Stimulated activated naive CD8-positive, alpha-beta T cell treated with anti-CD3 and anti-CD28 coated beads, Interleukin-15, amount 100 ng/mL, for 72 hours (primary cell): ENCODE data around the gene LMF1.
A peak's percentile ranks its signal among the peaks of the same experiment; 100 is the strongest.
"Not testable (repeated sequence)": the region's sequence is repeated elsewhere in the genome, so short reads cannot be mapped to it uniquely, and the experiment has no call there.

Experiments used
- ATAC-seq: fragments of 150-1000 bp; cut with Tn5 transposase; 2 replicates; pipeline ENCODE4 v1.10.0; 2021; ENCODE audit warnings: mild to moderate bottlenecking, moderate library complexity
- DNase-seq, 2 donors: peaks; one replicate each; pipeline ENCODE4 v3.0.0; 2021 to 2022
- H3K27ac Mint-ChIP-seq, 2 donors: one replicate each; pipeline ENCODE4 v1.8.0; 2022; ENCODE audit warnings: mild to moderate bottlenecking in 2 of 2, mixed read lengths in 2 of 2, moderate library complexity in 2 of 2
- H3K27me3 Mint-ChIP-seq: one replicate; pipeline ENCODE4 v1.8.0; 2022; ENCODE audit warnings: mixed read lengths
- H3K4me1 Mint-ChIP-seq: one replicate; pipeline ENCODE4 v1.8.0; 2022; ENCODE audit warnings: mild to moderate bottlenecking, mixed read lengths
- H3K4me3 Mint-ChIP-seq, 2 donors: one replicate each; pipeline ENCODE4 v1.8.0; 2022; ENCODE audit warnings: mild to moderate bottlenecking in 2 of 2, mixed read lengths in 2 of 2, moderate library complexity in 1 of 2
- H3K9me3 Mint-ChIP-seq, 2 donors: one replicate each; pipeline ENCODE4 v1.8.0; 2022; ENCODE audit warnings: mixed read lengths in 2 of 2

LMF1 gene

GRCh38 chr16:890217-890616 lies 80.6 kb downstream of the LMF1 start:
- no peak for ATAC-seq
- Mint-ChIP-seq H3K27me3 (no peaks in the 10 kb centered on the region), H3K27ac (no peak overlapping the region), H3K9me3 (no peaks in the 10 kb centered on the region), H3K4me3 (no peak overlapping the region), H3K4me1 (no peaks in the 10 kb centered on the region)
- DNase-seq, result no peak

- Mint-ChIP-seq H3K9me3 (no peaks in the 10 kb centered on the region), H3K27ac (no peak overlapping the region), H3K4me1 (no peaks in the 10 kb centered on the region), H3K4me3 (no peak overlapping the region), H3K27me3 (no peaks in the 10 kb centered on the region)
- ATAC-seq, result no peak
- no peak for DNase-seq
Measured at GRCh38 chr16:889586-889985, 81.2 kb downstream of the LMF1 start.

GRCh38 chr16:888901-889570 lies 81.7 kb downstream of the LMF1 start:
- ATAC-seq (peak; percentile 6), DNase-seq (no peak)
- no peaks in the 10 kb centered on the region for H3K27me3 Mint-ChIP-seq
- H3K4me3 Mint-ChIP-seq, result no peak overlapping the region
- H3K9me3 Mint-ChIP-seq, result no peaks in the 10 kb centered on the region
- no peak overlapping the region for H3K27ac Mint-ChIP-seq
- H3K4me1 Mint-ChIP-seq, result no peaks in the 10 kb centered on the region

- not testable (repeated sequence) for H3K27me3 Mint-ChIP-seq, H3K27ac Mint-ChIP-seq, DNase-seq, ATAC-seq, H3K4me1 Mint-ChIP-seq, H3K4me3 Mint-ChIP-seq, H3K9me3 Mint-ChIP-seq
Measured at GRCh38 chr16:888456-888855, 82.3 kb downstream of the LMF1 start.

GRCh38 chr16:887846-888245 lies 82.9 kb downstream of the LMF1 start:
- peaks cover 0 to under 1% of the 10 kb centered on the region in 2 donors for H3K9me3 Mint-ChIP-seq
- no peak overlapping the region for H3K27ac Mint-ChIP-seq
- H3K4me1 Mint-ChIP-seq, result no peaks in the 10 kb centered on the region
- no peak for ATAC-seq
- H3K27me3 Mint-ChIP-seq, result no peaks in the 10 kb centered on the region
- DNase-seq, result no peak
- H3K4me3 Mint-ChIP-seq, result no peak overlapping the region

- no peaks in the 10 kb centered on the region for H3K4me1 Mint-ChIP-seq
- peak overlapping the region in 1 of 2 donors; percentile 81 for H3K27ac Mint-ChIP-seq
- H3K4me3 Mint-ChIP-seq, result no peak overlapping the region
- ATAC-seq (peak; percentile 20), DNase-seq (no peak)
- peaks cover 0 to 7% of the 10 kb centered on the region in 2 donors for H3K9me3 Mint-ChIP-seq
- H3K27me3 Mint-ChIP-seq, result no peaks in the 10 kb centered on the region
Measured at GRCh38 chr16:886802-887731, 83.7 kb downstream of the LMF1 start.

GRCh38 chr16:886084-886543 lies 84.7 kb downstream of the LMF1 start:
- ATAC-seq (no peak), DNase-seq (no peak)
- Mint-ChIP-seq H3K4me3 (no peak overlapping the region), H3K27me3 (no peaks in the 10 kb centered on the region), H3K27ac (no peak overlapping the region), H3K9me3 (peaks cover 0 to 7% of the 10 kb centered on the region in 2 donors), H3K4me1 (no peaks in the 10 kb centered on the region)

- H3K9me3 Mint-ChIP-seq, result peaks cover 0 to 7% of the 10 kb centered on the region in 2 donors
- no peaks in the 10 kb centered on the region for H3K4me1 Mint-ChIP-seq
- H3K27me3 Mint-ChIP-seq, result no peaks in the 10 kb centered on the region
- H3K27ac Mint-ChIP-seq, result no peak overlapping the region
- ATAC-seq (no peak), DNase-seq (no peak)
- no peak overlapping the region for H3K4me3 Mint-ChIP-seq
Measured at GRCh38 chr16:885391-885790, 85.4 kb downstream of the LMF1 start.

- ATAC-seq, result no peak
- Mint-ChIP-seq H3K27me3 (no peaks in the 10 kb centered on the region), H3K4me3 (no peak overlapping the region), H3K9me3 (peaks cover 0 to 7% of the 10 kb centered on the region in 2 donors), H3K4me1 (no peaks in the 10 kb centered on the region), H3K27ac (no peak overlapping the region)
- no peak for DNase-seq
Measured at GRCh38 chr16:884232-884631, 86.6 kb downstream of the LMF1 start.

- no peak for DNase-seq
- no peak for ATAC-seq
- Mint-ChIP-seq H3K9me3 (peaks cover 0 to 7% of the 10 kb centered on the region in 2 donors), H3K4me3 (no peak overlapping the region), H3K4me1 (no peaks in the 10 kb centered on the region), H3K27me3 (no peaks in the 10 kb centered on the region), H3K27ac (no peak overlapping the region)
Measured at GRCh38 chr16:883781-884180, 87.0 kb downstream of the LMF1 start.

GRCh38 chr16:883340-883739 lies 87.4 kb downstream of the LMF1 start:
- DNase-seq, result no peak
- no peaks in the 10 kb centered on the region for H3K4me1 Mint-ChIP-seq
- no peaks in the 10 kb centered on the region for H3K27me3 Mint-ChIP-seq
- peaks cover 0 to 7% of the 10 kb centered on the region in 2 donors for H3K9me3 Mint-ChIP-seq
- no peak overlapping the region for H3K27ac Mint-ChIP-seq
- peak; percentile 66 for ATAC-seq
- H3K4me3 Mint-ChIP-seq, result no peak overlapping the region

- H3K27ac Mint-ChIP-seq, result peak overlapping the region in 1 of 2 donors; percentile 57
- ATAC-seq, result not testable (repeated sequence)
Measured at GRCh38 chr16:882671-883070, 88.1 kb downstream of the LMF1 start.

GRCh38 chr16:882256-882655 lies 88.5 kb downstream of the LMF1 start:
- no peak overlapping the region for H3K4me3 Mint-ChIP-seq
- no peak for ATAC-seq
- DNase-seq, result no peak

More at GRCh38 chr16:882671-883070, 88.1 kb downstream of the LMF1 start:
- not testable (repeated sequence) for H3K4me1 Mint-ChIP-seq, DNase-seq, H3K4me3 Mint-ChIP-seq, H3K27me3 Mint-ChIP-seq, H3K9me3 Mint-ChIP-seq

GRCh38 chr16:881219-882097 lies 89.3 kb downstream of the LMF1 start:
- no peak overlapping the region for H3K4me3 Mint-ChIP-seq
- DNase-seq, result no peak
- no peaks in the 10 kb centered on the region for H3K27me3 Mint-ChIP-seq
- H3K9me3 Mint-ChIP-seq, result peaks cover 0 to 7% of the 10 kb centered on the region in 2 donors
- peaks cover 12% of the 10 kb centered on the region for H3K4me1 Mint-ChIP-seq
- H3K27ac Mint-ChIP-seq, result no peak overlapping the region
- ATAC-seq, result no peak

More at GRCh38 chr16:882256-882655, 88.5 kb downstream of the LMF1 start:
- Mint-ChIP-seq H3K27me3 (no peaks in the 10 kb centered on the region), H3K9me3 (peaks cover 0 to 7% of the 10 kb centered on the region in 2 donors), H3K4me1 (peaks cover 10% of the 10 kb centered on the region), H3K27ac (peak overlapping the region in 1 of 2 donors; percentile 55)

- Mint-ChIP-seq H3K9me3 (peaks cover 0 to 7% of the 10 kb centered on the region in 2 donors), H3K27me3 (no peaks in the 10 kb centered on the region), H3K4me1 (peaks cover 12% of the 10 kb centered on the region), H3K4me3 (no peak overlapping the region), H3K27ac (no peak overlapping the region)
- DNase-seq (no peak), ATAC-seq (no peak)
Measured at GRCh38 chr16:880471-881171, 90.2 kb downstream of the LMF1 start.
